Ovary (tissue), 9 donors: Measurements from ENCODE around the gene PARK7. TPM values are rescaled to one million over a fixed set of nuclear protein-coding genes. Genes with fewer than 3 reads are reported as not detected.

Experiments used
- DNase-seq, 5 donors: peaks; one replicate each; pipeline ENCODE4 v3.0.0-alpha.2; 2019 to 2020
- H3K27ac ChIP-seq, 2 donors: fragments of 200-600 bp; one replicate each; pipeline versions ENCODE4 v1.5.1 to v1.8.0; 2019 to 2022
- H3K27me3 ChIP-seq: fragments of 200-600 bp; one replicate; pipeline ENCODE4 v1.8.0; 2022
- H3K36me3 ChIP-seq: fragments of 200-600 bp; sonication (generic); one replicate; pipeline ENCODE4 v1.5.1; 2019
- H3K4me1 ChIP-seq: one replicate; pipeline ENCODE4 v1.8.1; 2013; ENCODE audit warnings: mild to moderate bottlenecking, moderate library complexity; ENCODE audit not compliant: insufficient read depth
- H3K4me3 ChIP-seq: fragments of 200-600 bp; sonication (generic); one replicate; pipeline ENCODE4 v1.5.1; 2017
- H3K9me3 ChIP-seq, 2 donors: fragments of 200-600 bp in 1 of 2; sonication (generic) in 1 of 2; one replicate each; pipeline versions ENCODE4 v1.5.1 to v1.8.1; 2013 to 2019; ENCODE audit warnings: mild to moderate bottlenecking in 1 of 2, moderate library complexity in 1 of 2
- CTCF ChIP-seq, 3 donors: fragments of 450-650 bp in 2 of 3; fragments of 200-600 bp in 1 of 3; IDR thresholded peaks; one replicate each; pipeline versions ENCODE4 v1.5.1 to v1.8.0; 2016 to 2022; ENCODE audit warnings: antibody characterized with exemption in 3 of 3, mild to moderate bottlenecking in 1 of 3
- EP300 ChIP-seq: sonication (generic); formaldehyde crosslinking; IDR thresholded peaks from one replicate; pipeline ENCODE4 v1.6.1; 2017; ENCODE audit warnings: antibody characterized with exemption
- POLR2A ChIP-seq: fragments of 450-650 bp; IDR thresholded peaks from one replicate; pipeline ENCODE4 v1.6.1; 2017; ENCODE audit warnings: antibody characterized with exemption, mild to moderate bottlenecking, moderate library complexity
- WGBS, 3 donors: extraction: QIAGEN DNeasy Blood & Tissue Kit in 1 of 3; methylation state at CpG; one replicate each; pipeline versions ENCODE4 v1.1.5 to v1.1.7; 2013 to 2017; 5-methylcytosine and 5-hydroxymethylcytosine counted together
- intact Hi-C, 4 donors: fragments of 100-400 bp; cut with DNase I; formaldehyde crosslinking; loops; one replicate each; pipeline versions ENCODE4 v1.11.0 to v1.15.1; 2022 to 2023
- polyA plus RNA-seq, 2 donors: library from polyadenylated mRNA; stranded (reverse); fragments of 200-250 nt in 1 of 2; fragments of 350-450 nt in 1 of 2; fragmentation: Illumina TruSeq in 1 of 2; extraction: RNeasy Lipid Tissue Mini Kit (QIAGEN cat#74804) in 1 of 2; gene quantifications; one replicate each; pipeline ENCODE4 v1.2.3, GENCODE V29; 2013 to 2014
- total RNA-seq, 7 donors: library from RNA; depleted of rRNA in 2 of 7; stranded (reverse); fragments of >200 nt in 2 of 7; fragmentation: NEBNext Ultra II Directional in 3 of 7; extraction: Animal tissue kit (Norgen Biotek cat#: 25700) in 3 of 7; gene quantifications; one replicate each; pipeline versions ENCODE4 v1.1.0 to v1.2.4, GENCODE V29; 2016 to 2023
- donor health status: DM: no; HTN: no; CAD: no; lungs with moderate emphysema.
- donor health status: DM: no; HTN: no; CAD: no.
- donor health status: Bipolar disorder and iron deficiency.
- donor health status: DM: yes; HTN: yes; CAD: no.
- donor health status: DM: no; HTN: no; CAD: no.
- donor health status: DM: yes; HTN: yes; CAD: no.

PARK7 gene
- total and polyA plus RNA-seq, 9 donors = 159 to 438 (median 248) TPM

GRCh38 chr1:8013399-8013798, 51.9 kb downstream of the PARK7 start:
- Histone ChIP-seq H3K4me3 (no peak overlapping the region), H3K27me3 (no peaks in the 10 kb centered on the region), H3K4me1 (peaks cover 14% of the 10 kb centered on the region), H3K27ac (no peak overlapping the region), H3K36me3 (no peaks in the 10 kb centered on the region), H3K9me3 (no peaks in the 10 kb centered on the region)
- WGBS, 3 donors = 81 to 89% (median 89%) methylated on average over 11 of the region's 11 CpGs
- no peak for DNase-seq
- TF ChIP-seq CTCF (IDR thresholded peaks at IDR 0.05) (no peak), EP300 (no peak), POLR2A (no peak)
- intact Hi-C loops = loop anchor here in 1 of 4 donors (10.0 kb wide), 1 partner anchor 301 kb away; the partner anchor contains the start of gene SLC45A1

- no peak overlapping the region for H3K4me3 ChIP-seq
- TF ChIP-seq CTCF (IDR thresholded peaks at IDR 0.05) (no peak), EP300 (no peak), POLR2A (no peak)
- H3K27me3 ChIP-seq = no peaks in the 10 kb centered on the region
- WGBS, 3 donors = 26 to 42% (median 29%) methylated on average over 6 of the region's 6 CpGs
- no peaks in the 10 kb centered on the region for H3K9me3 ChIP-seq
- peaks cover 16% of the 10 kb centered on the region for H3K4me1 ChIP-seq
- H3K36me3 ChIP-seq = no peaks in the 10 kb centered on the region
- intact Hi-C loops = loop anchor here in 1 of 4 donors (10.0 kb wide), 1 partner anchor 301 kb away; the partner anchor contains the start of gene SLC45A1
- no peak overlapping the region for H3K27ac ChIP-seq
- DNase-seq = no peak
Measured at GRCh38 chr1:8013800-8014199, 52.3 kb downstream of the PARK7 start.

- H3K27ac ChIP-seq = peak overlapping the region in 1 of 2 donors; percentile 46
- no peak overlapping the region for H3K4me3 ChIP-seq
- intact Hi-C loops = loop anchor here in 1 of 4 donors (10.0 kb wide), 1 partner anchor 300 kb away; the partner anchor contains the start of gene SLC45A1
- H3K36me3 ChIP-seq = no peaks in the 10 kb centered on the region
- peaks cover 16% of the 10 kb centered on the region for H3K4me1 ChIP-seq
- DNase-seq = no peak
- TF ChIP-seq POLR2A (no peak), EP300 (no peak), CTCF (IDR thresholded peaks at IDR 0.05) (no peak)
- H3K27me3 ChIP-seq = no peaks in the 10 kb centered on the region
- 66 to 68% (median 68%) methylated on average over 10 of the region's 10 CpGs for WGBS, 3 donors
- no peaks in the 10 kb centered on the region for H3K9me3 ChIP-seq
Measured at GRCh38 chr1:8014381-8014988, 53.0 kb downstream of the PARK7 start.

GRCh38 chr1:8015036-8015808, 53.7 kb downstream of the PARK7 start:
- peak in 2 of 3 donors; percentile 55 to 62 for TF ChIP-seq CTCF (IDR thresholded peaks at IDR 0.05)
- no peak for TF ChIP-seq EP300
- no peaks in the 10 kb centered on the region for H3K27me3 ChIP-seq
- H3K4me1 ChIP-seq = peaks cover 16% of the 10 kb centered on the region
- no peaks in the 10 kb centered on the region for H3K9me3 ChIP-seq
- WGBS, 3 donors = 29 to 36% (median 34%) methylated on average over 8 of the region's 8 CpGs
- H3K4me3 ChIP-seq = no peak overlapping the region
- no peaks in the 10 kb centered on the region for H3K36me3 ChIP-seq
- peak in 1 of 5 donors; percentile 52 for DNase-seq
- intact Hi-C loops = loop anchor here in 1 of 4 donors (10.0 kb wide), 1 partner anchor 300 kb away; the partner anchor contains the start of gene SLC45A1
- H3K27ac ChIP-seq = peak overlapping the region in 1 of 2 donors; percentile 46
